HG03103 (cell line): ENCODE data around the gene FBXO22.
"Not testable (repeated sequence)": the region's sequence is repeated elsewhere in the genome, so short reads cannot be mapped to it uniquely, and the experiment has no call there.

Experiments used
- ATAC-seq: cut with Tn5 transposase; IDR thresholded peaks from one replicate; pipeline ENCODE4 v1.9.1; 2021; ENCODE audit warnings: low read depth; ENCODE audit not compliant: unreplicated experiment

The FBXO22 gene

DNA sequence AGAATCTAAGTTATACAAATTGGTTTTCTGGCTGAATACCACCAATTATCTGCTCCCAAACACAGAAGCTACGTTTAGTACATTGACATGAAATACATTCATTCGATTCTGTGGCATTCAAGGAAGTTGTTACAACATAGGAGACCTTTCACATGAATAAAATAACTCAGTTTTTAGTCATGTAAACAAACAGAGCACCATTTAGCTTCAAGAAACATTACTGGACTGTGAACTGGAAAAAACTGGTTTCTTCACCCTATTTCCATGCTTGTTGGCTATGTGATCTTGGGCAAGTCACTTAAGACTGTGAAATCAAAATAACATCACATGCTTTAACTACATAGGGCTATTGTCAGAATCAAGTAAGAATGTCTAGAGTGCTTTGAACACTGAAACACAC is 62.4 kb downstream of the FBXO22 start:
- ATAC-seq: no peak

DNA sequence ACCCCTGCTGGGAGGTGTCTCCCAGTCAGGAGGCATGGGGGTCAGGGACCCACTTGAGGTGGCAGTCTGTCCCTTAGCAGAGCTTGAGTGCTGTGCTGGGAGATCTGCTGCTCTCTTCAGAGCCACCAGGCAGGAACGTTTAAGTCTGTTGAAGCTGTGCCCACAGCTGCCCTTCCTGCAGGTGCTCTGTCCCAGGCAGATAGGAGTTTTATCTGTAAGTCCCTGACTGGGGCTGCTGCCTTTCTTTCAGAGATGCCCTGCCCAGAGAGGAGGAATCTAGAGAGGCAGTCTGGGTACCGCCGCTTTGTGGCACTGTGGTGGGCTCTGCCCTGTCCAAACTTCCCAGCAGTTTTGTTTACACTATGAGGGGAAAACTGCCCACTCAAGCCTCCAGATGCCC is 73.1 kb downstream of the FBXO22 start:
- not testable (repeated sequence) for ATAC-seq

DNA sequence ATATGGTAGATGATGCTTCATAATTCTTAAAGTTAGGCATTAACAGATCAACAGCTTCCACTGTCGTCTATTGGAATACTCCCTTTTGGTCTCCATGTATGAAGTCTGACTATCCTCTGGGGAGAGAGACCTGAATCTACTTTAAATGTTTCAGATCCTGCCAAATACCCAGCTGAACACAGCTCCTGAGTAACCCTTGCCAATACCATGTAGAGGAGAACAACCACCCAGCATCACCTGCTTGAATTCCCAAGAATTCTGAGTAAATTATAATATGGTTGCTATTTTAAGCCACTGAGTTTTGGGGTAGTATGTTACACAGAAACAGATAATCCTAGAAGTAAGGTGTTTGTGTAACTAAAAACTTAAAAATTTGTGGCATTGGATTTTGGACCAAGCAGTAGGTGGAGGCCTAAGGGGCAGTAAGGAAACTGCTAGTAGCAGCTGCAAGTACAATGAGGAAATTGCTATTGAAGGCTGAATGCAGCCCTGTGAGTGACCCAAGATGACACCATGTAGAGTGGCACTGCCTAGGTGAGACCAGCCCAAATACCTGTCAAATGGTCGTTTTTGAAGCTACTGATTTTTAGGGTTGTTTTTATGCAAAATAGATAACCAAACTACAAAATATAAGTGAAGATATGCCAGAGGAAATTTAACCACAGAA is 77.6 kb downstream of the FBXO22 start:
- no peak for ATAC-seq

DNA sequence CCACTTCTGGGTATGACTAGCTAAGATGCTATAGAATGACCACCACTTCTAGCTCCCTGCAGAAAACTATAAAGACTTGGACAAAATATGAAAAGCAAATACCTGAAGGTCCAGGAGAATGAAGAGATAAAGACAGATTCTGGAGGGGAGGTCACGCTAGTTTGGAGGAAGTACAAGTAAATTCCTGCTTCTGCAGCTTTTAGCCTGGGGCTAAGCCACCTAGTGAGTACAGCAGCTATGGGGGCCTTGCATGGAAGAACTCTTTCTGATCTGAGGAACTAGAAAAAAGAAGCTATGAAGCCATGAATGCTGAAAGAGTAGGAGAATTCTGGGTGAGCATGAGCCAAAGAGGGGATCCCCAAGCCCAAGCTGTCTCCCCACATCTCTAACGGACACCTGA is 78.8 kb downstream of the FBXO22 start:
- ATAC-seq: no peak

DNA sequence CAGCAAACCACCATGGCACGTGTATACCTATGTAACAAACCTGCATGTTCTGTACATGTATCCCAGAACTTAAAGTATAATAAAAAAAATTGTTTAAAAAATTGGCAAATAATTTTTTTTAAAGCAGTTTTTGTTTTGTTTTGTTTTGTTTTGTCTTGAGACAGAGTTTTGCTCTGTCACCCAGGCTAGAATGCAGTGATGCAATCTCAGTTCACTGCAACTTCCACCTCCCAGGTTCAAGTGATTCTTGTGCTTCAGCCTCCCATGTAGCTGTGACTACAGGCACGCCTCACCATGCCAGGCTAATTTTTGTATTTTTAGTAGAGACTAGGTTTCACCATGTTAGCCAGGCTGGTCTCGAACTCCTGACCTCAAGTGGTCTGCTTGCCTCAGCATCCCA is 81.0 kb downstream of the FBXO22 start:
- ATAC-seq: not testable (repeated sequence)

DNA sequence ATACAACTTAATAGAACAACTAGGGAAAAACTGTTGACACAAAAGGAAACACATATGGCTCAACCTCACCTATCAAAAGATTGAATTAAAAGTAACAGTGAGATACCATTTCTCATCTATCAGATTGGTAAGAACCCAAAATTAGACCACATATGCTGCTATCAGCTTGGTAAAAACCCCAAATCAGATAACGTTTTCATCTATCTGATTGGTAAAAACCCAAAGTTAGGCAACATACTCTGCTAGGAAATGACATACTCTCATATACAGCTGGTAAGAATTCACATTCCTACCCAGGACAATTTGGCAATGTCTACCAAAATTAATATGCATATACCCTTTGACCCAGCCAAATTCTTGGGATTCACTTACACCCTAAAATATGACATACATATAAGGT is 82.3 kb downstream of the FBXO22 start:
- ATAC-seq: no peak

DNA sequence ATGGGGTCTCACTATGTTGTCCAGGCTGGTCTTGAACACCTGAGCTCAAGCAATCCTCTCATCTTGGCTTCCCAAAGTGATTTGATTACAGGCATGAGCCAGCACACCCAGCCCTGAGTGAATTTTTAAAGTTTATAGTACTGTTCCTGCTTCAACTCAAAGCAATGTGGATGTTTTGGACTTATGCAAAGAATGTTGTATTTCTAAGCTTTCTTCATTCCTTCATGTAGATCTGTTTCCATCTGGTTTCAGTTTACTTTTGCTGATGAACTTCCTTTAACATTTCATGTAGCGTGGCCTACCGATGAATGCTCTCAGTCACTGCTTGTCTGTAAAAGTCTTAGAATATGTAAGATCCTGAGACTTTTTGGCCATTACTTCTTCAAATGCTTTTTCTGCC is 85.4 kb downstream of the FBXO22 start:
- no peak for ATAC-seq

DNA sequence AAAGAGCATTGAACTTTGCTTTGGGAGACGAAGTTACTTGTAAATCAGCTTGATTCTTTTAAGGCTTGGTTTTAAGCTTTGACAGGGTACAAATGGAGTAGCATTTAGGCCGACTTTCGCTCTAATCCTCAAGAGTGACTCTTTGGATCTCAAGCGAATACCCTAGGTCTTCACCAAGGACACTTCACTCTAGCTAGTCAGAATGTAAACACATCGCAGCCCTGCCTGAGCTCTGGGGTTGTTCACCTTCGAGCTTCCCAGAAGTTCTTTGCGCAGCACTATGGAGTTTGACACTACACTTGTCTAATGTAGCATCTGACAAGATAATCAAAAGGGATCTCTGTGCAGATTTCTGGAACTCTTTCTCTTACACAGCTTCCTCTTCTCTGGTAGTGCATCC is 86.2 kb downstream of the FBXO22 start:
- ATAC-seq: no peak
